Loucy (cell line): ENCODE measurements around the gene CYS1.
A peak's percentile ranks its signal among the peaks of the same experiment; 100 is the strongest.

Source experiments
- H2AFZ ChIP-seq: fragments of 200-600 bp; sonication (generic); 2 replicates; pipeline ENCODE4 v1.6.0; 2016; ENCODE audit warnings: antibody characterized with exemption, mild to moderate bottlenecking, low read length, moderate library complexity
- H3F3A ChIP-seq: fragments of 200-600 bp; 2 replicates; pipeline ENCODE4 v1.6.0; 2016; ENCODE audit warnings: antibody characterized with exemption, low read depth, mild to moderate bottlenecking
- H3K27me3 ChIP-seq: fragments of 200-600 bp; sonication (generic); 2 replicates; pipeline ENCODE4 v1.6.1; 2014; ENCODE audit warnings: low read length, mild to moderate bottlenecking; ENCODE audit not compliant: insufficient read depth, poor library complexity, severe bottlenecking
- H3K36me3 ChIP-seq: fragments of 200-600 bp; sonication (generic); 2 replicates; pipeline ENCODE4 v1.6.1; 2016; ENCODE audit warnings: low read length; ENCODE audit not compliant: insufficient read depth
- H3K4me1 ChIP-seq: fragments of 200-600 bp; sonication (generic); 2 replicates; pipeline ENCODE4 v1.5.1; 2014; ENCODE audit warnings: low read length, mild to moderate bottlenecking; ENCODE audit not compliant: insufficient read depth, poor library complexity, severe bottlenecking
- H3K4me2 ChIP-seq: fragments of 200-600 bp; sonication (generic); 2 replicates; pipeline ENCODE4 v1.6.0; 2014; ENCODE audit warnings: antibody characterized with exemption, low read length, low read depth, mild to moderate bottlenecking; ENCODE audit not compliant: poor library complexity, severe bottlenecking
- H3K4me3 ChIP-seq: fragments of 200-600 bp; sonication (generic); 2 replicates; pipeline ENCODE4 v1.5.1; 2014; ENCODE audit warnings: low read length, mild to moderate bottlenecking, mixed read lengths; ENCODE audit not compliant: poor library complexity, severe bottlenecking
- H3K79me2 ChIP-seq: fragments of 200-600 bp; sonication (generic); 2 replicates; pipeline ENCODE4 v1.6.1; 2014; ENCODE audit warnings: low read length; ENCODE audit not compliant: insufficient read depth
- H3K9ac ChIP-seq: fragments of 200-600 bp; sonication (generic); 2 replicates; pipeline ENCODE4 v1.6.0; 2014; ENCODE audit warnings: mild to moderate bottlenecking, low read depth, low read length, moderate library complexity; ENCODE audit not compliant: poor library complexity, severe bottlenecking
- H3K9me2 ChIP-seq: fragments of 200-600 bp; sonication (generic); replicated peaks from 2 replicates; pipeline ENCODE4 v1.6.1; 2016; ENCODE audit warnings: low read depth, low read length, mixed read lengths
- H3K9me3 ChIP-seq: fragments of 200-600 bp; sonication (generic); 2 replicates; pipeline ENCODE4 v1.6.1; 2014; ENCODE audit warnings: mild to moderate bottlenecking, antibody characterized with exemption, low read length, low read depth; ENCODE audit not compliant: insufficient read depth
- H4K20me1 ChIP-seq: fragments of 200-600 bp; sonication (generic); 2 replicates; pipeline ENCODE4 v1.6.0; 2014; ENCODE audit warnings: antibody characterized with exemption, low read length, mild to moderate bottlenecking; ENCODE audit not compliant: insufficient read depth, poor library complexity, severe bottlenecking
- CTCF ChIP-seq: fragments of 200-600 bp; sonication (generic); conservative IDR thresholded peaks from 2 replicates; pipeline ENCODE4 v1.5.1; 2014; ENCODE audit warnings: mild to moderate bottlenecking, antibody characterized with exemption, low read length
- EZH2phosphoT487 ChIP-seq: fragments of 200-600 bp; IDR thresholded peaks from 2 replicates; pipeline ENCODE4 v1.6.1; 2018; ENCODE audit warnings: antibody characterized with exemption, mild to moderate bottlenecking, moderate library complexity, borderline replicate concordance

Gene CYS1

GRCh38 chr2:10054976-10055375 is 25.2 kb downstream of the CYS1 start:
- Histone ChIP-seq H3K4me1 (no peaks in the 10 kb centered on the region), H3K4me2 (no peak overlapping the region), H3K9me3 (no peaks in the 10 kb centered on the region), H2AFZ (no peak overlapping the region), H3K79me2 (no peaks in the 10 kb centered on the region), H3K9ac (no peak overlapping the region), H3K9me2 (no peaks in the 10 kb centered on the region), H3F3A (no peaks in the 10 kb centered on the region), H3K27me3 (no peaks in the 10 kb centered on the region), H3K4me3 (no peak overlapping the region), H4K20me1 (no peaks in the 10 kb centered on the region), H3K36me3 (no peaks in the 10 kb centered on the region)
- no peak for TF ChIP-seq EZH2phosphoT487
- TF ChIP-seq CTCF: no peak

- Histone ChIP-seq H3K4me1 (no peaks in the 10 kb centered on the region), H4K20me1 (no peaks in the 10 kb centered on the region), H3K79me2 (no peaks in the 10 kb centered on the region), H3K9ac (no peak overlapping the region), H3K36me3 (no peaks in the 10 kb centered on the region), H3K9me3 (no peaks in the 10 kb centered on the region), H2AFZ (peak overlapping the region; percentile 39), H3K4me3 (no peak overlapping the region), H3K4me2 (no peak overlapping the region), H3K27me3 (no peaks in the 10 kb centered on the region), H3F3A (no peaks in the 10 kb centered on the region), H3K9me2 (no peaks in the 10 kb centered on the region)
- no peak for TF ChIP-seq EZH2phosphoT487
- peak; percentile 53 for TF ChIP-seq CTCF
Observed at GRCh38 chr2:10054424-10054823, 25.8 kb downstream of the CYS1 start.

DNA sequence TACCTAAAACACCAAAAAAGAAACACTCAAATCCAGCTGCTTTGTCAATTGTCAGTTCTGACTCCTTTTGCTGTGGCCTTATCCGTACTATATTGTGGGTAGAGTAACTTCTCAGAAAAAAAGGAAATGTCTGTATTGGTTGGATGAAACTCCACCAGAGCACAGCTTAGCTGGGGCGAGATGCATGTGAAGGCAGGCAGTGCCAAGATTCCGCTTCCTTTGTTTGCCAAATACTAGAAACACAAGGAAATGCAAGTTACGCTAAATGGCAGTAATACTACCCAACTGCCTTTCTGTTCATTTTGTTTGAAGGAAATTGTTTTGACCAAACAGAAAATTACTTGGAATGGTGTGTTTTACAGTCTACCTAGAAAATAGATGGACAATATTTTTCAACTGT is 26.9 kb downstream of the CYS1 start:
- H3K27me3 ChIP-seq: no peaks in the 10 kb centered on the region
- H4K20me1 ChIP-seq: no peaks in the 10 kb centered on the region
- H2AFZ ChIP-seq: no peak overlapping the region
- H3K9ac ChIP-seq: no peak overlapping the region
- H3K36me3 ChIP-seq: no peaks in the 10 kb centered on the region
- no peaks in the 10 kb centered on the region for H3K4me1 ChIP-seq
- H3F3A ChIP-seq: no peaks in the 10 kb centered on the region
- no peaks in the 10 kb centered on the region for H3K79me2 ChIP-seq
- no peak overlapping the region for H3K4me3 ChIP-seq
- no peaks in the 10 kb centered on the region for H3K9me2 ChIP-seq
- H3K9me3 ChIP-seq: no peaks in the 10 kb centered on the region
- TF ChIP-seq CTCF (no peak), EZH2phosphoT487 (no peak)
- H3K4me2 ChIP-seq: no peak overlapping the region
